OCI-M1 (cell line): ENCODE measurements around the gene LIN37.

Source experiments
- DNase-seq: peaks from one replicate; lab custom pipeline; 2025; lab: John Stamatoyannopoulos, UW

Gene LIN37

GRCh38 chr19:35775046-35775297 lies 26.6 kb downstream of the LIN37 start:
- DNase-seq = no peak

GRCh38 chr19:35775298-35776101 lies 27.1 kb downstream of the LIN37 start, which contains the start of gene ARHGAP33:
TSS of gene ARHGAP33 (plus strand) at chr19:35775564. CDS start at chr19:35775659, 95 bp downstream.
- DNase-seq = peak; percentile 99

- DNase-seq = no peak
Observed at GRCh38 chr19:35776102-35776788, 27.9 kb downstream of the LIN37 start.

- DNase-seq = no peak
Observed at GRCh38 chr19:35777086-35777841, 28.9 kb downstream of the LIN37 start.

GRCh38 chr19:35777961-35778360 lies 29.6 kb downstream of the LIN37 start:
- no peak for DNase-seq

GRCh38 chr19:35779033-35779432 lies 30.7 kb downstream of the LIN37 start:
- no peak for DNase-seq

GRCh38 chr19:35780058-35780457 lies 31.7 kb downstream of the LIN37 start:
- no peak for DNase-seq

- no peak for DNase-seq
Observed at GRCh38 chr19:35780717-35781116, 32.3 kb downstream of the LIN37 start.

- no peak for DNase-seq
Observed at GRCh38 chr19:35781650-35782049, 33.3 kb downstream of the LIN37 start.

GRCh38 chr19:35782589-35782988 lies 34.2 kb downstream of the LIN37 start:
- no peak for DNase-seq

- DNase-seq = no peak
Observed at GRCh38 chr19:35783469-35784434, 35.4 kb downstream of the LIN37 start.

GRCh38 chr19:35784503-35785338 lies 36.3 kb downstream of the LIN37 start:
- no peak for DNase-seq

GRCh38 chr19:35785339-35785627 lies 36.9 kb downstream of the LIN37 start:
- DNase-seq = no peak

GRCh38 chr19:35786299-35787160 lies 38.2 kb downstream of the LIN37 start:
- no peak for DNase-seq

GRCh38 chr19:35787227-35787799 lies 38.9 kb downstream of the LIN37 start:
- no peak for DNase-seq

GRCh38 chr19:35788205-35788960 lies 40.0 kb downstream of the LIN37 start:
- no peak for DNase-seq

GRCh38 chr19:35789195-35789977 lies 41.0 kb downstream of the LIN37 start:
- no peak for DNase-seq
